Keratinocyte (primary cell): Measurements from ENCODE around the gene NTSR1.

Experiments used
- EZH2 ChIP-seq: IDR thresholded peaks from one replicate; pipeline ENCODE4 v1.6.1; 2012; ENCODE audit warnings: inconsistent platforms, mild to moderate bottlenecking, low read length, moderate library complexity
- TF ChIP-seq, protein P1 (sequence below), 3 experiments: IDR thresholded peaks in 1 of 3; conservative IDR thresholded peaks in 1 of 3; optimal IDR thresholded peaks in 1 of 3; 2 replicates in 2 of 3; 3 replicates in 1 of 3; pipeline versions ENCODE3 to v1.5.1; 2011; ENCODE audit warnings: low read length in 3 of 3, mild to moderate bottlenecking in 3 of 3, moderate library complexity in 2 of 3, control low read depth in 1 of 3, inconsistent platforms in 1 of 3; ENCODE audit not compliant: insufficient read depth in 2 of 3; ENCODE audit errors: extremely low read depth in 1 of 3

DNA sequence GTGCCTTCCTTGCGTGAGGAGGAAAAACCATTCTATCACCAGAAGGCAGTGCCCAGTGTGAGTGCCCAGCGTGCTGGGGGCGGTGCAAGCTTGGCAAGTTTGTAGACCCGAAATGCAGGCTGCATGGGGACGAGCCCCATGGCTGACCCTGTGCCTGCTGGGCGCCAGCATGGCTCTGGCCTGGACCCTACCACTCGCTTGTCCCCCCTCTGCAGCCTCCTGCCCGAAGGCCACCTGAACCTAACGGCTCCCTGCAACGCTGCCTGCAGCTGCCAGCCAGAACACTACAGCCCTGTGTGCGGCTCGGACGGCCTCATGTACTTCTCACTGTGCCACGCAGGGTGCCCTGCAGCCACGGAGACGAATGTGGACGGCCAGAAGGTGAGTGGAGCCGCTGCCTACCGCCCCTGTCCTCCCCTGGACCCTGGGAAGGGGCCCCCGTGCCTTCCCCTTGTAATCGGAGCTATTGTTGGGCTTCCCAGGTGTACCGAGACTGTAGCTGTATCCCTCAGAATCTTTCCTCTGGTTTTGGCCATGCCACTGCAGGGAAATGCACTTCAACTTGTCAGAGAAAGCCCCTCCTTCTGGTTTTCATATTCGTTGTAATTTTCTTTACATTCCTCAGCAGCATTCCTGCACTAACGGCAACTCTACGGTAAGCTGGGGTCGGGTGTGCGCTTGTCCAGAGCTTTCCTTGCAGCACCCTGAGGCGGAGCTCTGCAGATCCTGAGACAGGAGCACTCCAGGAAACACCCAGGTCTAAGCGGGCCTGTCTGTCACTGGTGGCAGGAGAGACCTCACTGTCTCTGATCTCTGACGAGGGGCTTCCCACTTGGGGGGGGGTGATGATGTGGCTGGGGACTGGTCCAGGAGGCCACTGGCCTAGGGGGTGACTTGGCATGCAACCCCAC lies 40.9 kb upstream of the NTSR1 start:
- TF ChIP-seq, protein P1, sequence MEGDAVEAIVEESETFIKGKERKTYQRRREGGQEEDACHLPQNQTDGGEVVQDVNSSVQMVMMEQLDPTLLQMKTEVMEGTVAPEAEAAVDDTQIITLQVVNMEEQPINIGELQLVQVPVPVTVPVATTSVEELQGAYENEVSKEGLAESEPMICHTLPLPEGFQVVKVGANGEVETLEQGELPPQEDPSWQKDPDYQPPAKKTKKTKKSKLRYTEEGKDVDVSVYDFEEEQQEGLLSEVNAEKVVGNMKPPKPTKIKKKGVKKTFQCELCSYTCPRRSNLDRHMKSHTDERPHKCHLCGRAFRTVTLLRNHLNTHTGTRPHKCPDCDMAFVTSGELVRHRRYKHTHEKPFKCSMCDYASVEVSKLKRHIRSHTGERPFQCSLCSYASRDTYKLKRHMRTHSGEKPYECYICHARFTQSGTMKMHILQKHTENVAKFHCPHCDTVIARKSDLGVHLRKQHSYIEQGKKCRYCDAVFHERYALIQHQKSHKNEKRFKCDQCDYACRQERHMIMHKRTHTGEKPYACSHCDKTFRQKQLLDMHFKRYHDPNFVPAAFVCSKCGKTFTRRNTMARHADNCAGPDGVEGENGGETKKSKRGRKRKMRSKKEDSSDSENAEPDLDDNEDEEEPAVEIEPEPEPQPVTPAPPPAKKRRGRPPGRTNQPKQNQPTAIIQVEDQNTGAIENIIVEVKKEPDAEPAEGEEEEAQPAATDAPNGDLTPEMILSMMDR (optimal IDR thresholded peaks at IDR 0.05 in 1 of 3, IDR thresholded peaks at IDR 0.05 in 1 of 3, conservative IDR thresholded peaks at IDR 0.05 in 1 of 3; ENCODE audit: extremely low read depth in 1 of 3, insufficient read depth in 2 of 3, low read length in 3 of 3) = no peak
- TF ChIP-seq EZH2 = no peak
